H9 (cell line): ENCODE results near the gene FZD10. TPM values are rescaled to one million over a fixed set of nuclear protein-coding genes. Genes with fewer than 3 reads are reported as not detected.

Experiments used
- DNase-seq: peaks from one replicate; pipeline ENCODE4 v3.0.0-alpha.2; 2017
- H2AFZ ChIP-seq: one replicate; pipeline ENCODE4 v1.6.1; 2013; ENCODE audit warnings: mild to moderate bottlenecking, low read length, control low read depth, moderate library complexity
- H2AK5ac ChIP-seq: 2 replicates; pipeline ENCODE4 v1.6.1; 2013; ENCODE audit warnings: low read length, control low read depth, mixed read lengths; ENCODE audit not compliant: insufficient read length
- H2BK120ac ChIP-seq: one replicate; pipeline ENCODE4 v1.6.1; 2013; ENCODE audit warnings: low read depth, mild to moderate bottlenecking, low read length, control low read depth, inconsistent platforms; ENCODE audit not compliant: poor library complexity, severe bottlenecking
- H2BK12ac ChIP-seq: 2 replicates; pipeline ENCODE4 v1.6.1; 2013; ENCODE audit warnings: low read length, control low read depth, mixed read lengths, low read depth; ENCODE audit not compliant: insufficient read length
- H2BK15ac ChIP-seq: 2 replicates; pipeline ENCODE4 v1.6.1; 2013; ENCODE audit warnings: low read depth, low read length, control low read depth
- H2BK20ac ChIP-seq: one replicate; pipeline ENCODE4 v1.6.1; 2013; ENCODE audit warnings: low read depth, mild to moderate bottlenecking, low read length, control low read depth, inconsistent platforms; ENCODE audit not compliant: poor library complexity, severe bottlenecking
- H2BK5ac ChIP-seq: 2 replicates; pipeline ENCODE4 v1.6.1; 2013; ENCODE audit warnings: low read length, control low read depth, mixed read lengths; ENCODE audit not compliant: insufficient read length
- H3K14ac ChIP-seq: 2 replicates; pipeline ENCODE4 v1.6.1; 2013; ENCODE audit warnings: low read length, control low read depth; ENCODE audit not compliant: insufficient read depth
- H3K18ac ChIP-seq: 2 replicates; pipeline ENCODE4 v1.6.1; 2013; ENCODE audit warnings: low read depth, mild to moderate bottlenecking, mixed read lengths, low read length, control low read depth; ENCODE audit not compliant: insufficient read length
- H3K23ac ChIP-seq: 2 replicates; pipeline ENCODE4 v1.6.1; 2013; ENCODE audit warnings: low read length, control low read depth, mixed read lengths, low read depth; ENCODE audit not compliant: insufficient read length
- H3K23me2 ChIP-seq: 2 replicates; pipeline ENCODE4 v1.6.1; 2013; ENCODE audit warnings: low read depth, mild to moderate bottlenecking, mixed read lengths, low read length, control low read depth; ENCODE audit not compliant: insufficient read length, poor library complexity, severe bottlenecking
- H3K27ac ChIP-seq: 2 replicates; pipeline ENCODE4 v1.5.1; 2013; ENCODE audit warnings: low read length, control low read depth, mixed read lengths, low read depth; ENCODE audit not compliant: insufficient read length
- H3K27me3 ChIP-seq: 2 replicates; pipeline ENCODE4 v1.6.1; 2013; ENCODE audit warnings: low read length, control low read depth, inconsistent platforms; ENCODE audit not compliant: insufficient read depth
- H3K4ac ChIP-seq: 2 replicates; pipeline ENCODE4 v1.6.1; 2013; ENCODE audit warnings: low read depth, mild to moderate bottlenecking, control low read depth, inconsistent platforms, low read length, moderate library complexity
- H3K4me1 ChIP-seq: 2 replicates; pipeline ENCODE4 v1.6.1; 2013; ENCODE audit warnings: low read length, control low read depth, inconsistent platforms; ENCODE audit not compliant: insufficient read depth
- H3K4me2 ChIP-seq: 2 replicates; pipeline ENCODE4 v1.6.1; 2013; ENCODE audit warnings: low read length, control low read depth, mixed read lengths; ENCODE audit not compliant: insufficient read length, insufficient read depth
- H3K56ac ChIP-seq: 2 replicates; pipeline ENCODE4 v1.6.1; 2013; ENCODE audit warnings: low read depth, mild to moderate bottlenecking, mixed read lengths, low read length, control low read depth; ENCODE audit not compliant: insufficient read length
- H3K79me1 ChIP-seq: 2 replicates; pipeline ENCODE4 v1.6.1; 2013; ENCODE audit warnings: low read depth, mild to moderate bottlenecking, moderate library complexity, low read length, control low read depth, inconsistent platforms; ENCODE audit not compliant: insufficient read depth, poor library complexity, severe bottlenecking
- H3K79me2 ChIP-seq: 2 replicates; pipeline ENCODE4 v1.6.1; 2013; ENCODE audit warnings: low read length, control low read depth, inconsistent platforms; ENCODE audit not compliant: insufficient read depth
- H3K9ac ChIP-seq: 2 replicates; pipeline ENCODE4 v1.6.1; 2013; ENCODE audit warnings: low read length, control low read depth, mixed read lengths; ENCODE audit not compliant: insufficient read length; ENCODE audit errors: extremely low read depth
- H3K9me3 ChIP-seq: one replicate; pipeline ENCODE4 v1.6.1; 2013; ENCODE audit warnings: low read depth, low read length, inconsistent platforms; ENCODE audit not compliant: control insufficient read depth
- H3T11ph ChIP-seq: one replicate; pipeline ENCODE4 v1.6.1; 2013; ENCODE audit warnings: mild to moderate bottlenecking, low read length, control low read depth, inconsistent platforms
- H4K20me1 ChIP-seq: one replicate; pipeline ENCODE4 v1.6.1; 2013; ENCODE audit not compliant: control insufficient read depth, insufficient read length, insufficient read depth
- H4K5ac ChIP-seq: 2 replicates; pipeline ENCODE4 v1.6.1; 2013; ENCODE audit warnings: low read depth, mild to moderate bottlenecking, mixed read lengths, low read length, control low read depth; ENCODE audit not compliant: insufficient read length
- H4K8ac ChIP-seq: replicated peaks from 2 replicates; pipeline ENCODE4 v1.6.1; 2013; ENCODE audit warnings: low read length, control low read depth, mixed read lengths, low read depth; ENCODE audit not compliant: insufficient read length
- H4K91ac ChIP-seq: 2 replicates; pipeline ENCODE4 v1.6.1; 2013; ENCODE audit warnings: low read depth, mild to moderate bottlenecking, moderate library complexity, mixed read lengths, low read length, control low read depth; ENCODE audit not compliant: insufficient read length
- H3K27ac Mint-ChIP-seq, 3 experiments: 2 replicates in 2 of 3; 3 replicates in 1 of 3; pipeline ENCODE4 v1.8.0; 2020 to 2021; ENCODE audit warnings: mixed read lengths in 3 of 3, mild to moderate bottlenecking in 1 of 3, moderate library complexity in 1 of 3
- H3K27me3 Mint-ChIP-seq: 2 replicates; pipeline ENCODE4 v1.8.0; 2021; ENCODE audit warnings: low read depth, mild to moderate bottlenecking, moderate library complexity, mixed read lengths
- H3K36me3 Mint-ChIP-seq, 3 experiments: 2 replicates in 2 of 3; 3 replicates in 1 of 3; pipeline ENCODE4 v1.8.0; 2020 to 2021; ENCODE audit warnings: low read depth in 3 of 3, mixed read lengths in 3 of 3; ENCODE audit not compliant: insufficient read depth in 1 of 3
- H3K4me1 Mint-ChIP-seq, 2 experiments: 2 replicates each; pipeline ENCODE4 v1.8.0; 2020; ENCODE audit warnings: mixed read lengths in 2 of 2
- H3K4me3 Mint-ChIP-seq, 2 experiments: 2 replicates in 1 of 2; 3 replicates in 1 of 2; pipeline ENCODE4 v1.8.0; 2020 to 2021; ENCODE audit warnings: mild to moderate bottlenecking in 2 of 2, mixed read lengths in 2 of 2, moderate library complexity in 1 of 2
- H3K9me3 Mint-ChIP-seq, 2 experiments: 2 replicates in 1 of 2; 3 replicates in 1 of 2; pipeline ENCODE4 v1.8.0; 2020; ENCODE audit warnings: mild to moderate bottlenecking in 2 of 2, mixed read lengths in 2 of 2, moderate library complexity in 1 of 2
- CTCF ChIP-seq: fragments of 200-600 bp; sonication (generic); conservative IDR thresholded peaks from 3 replicates; pipeline ENCODE4 v1.8.0; 2021; ENCODE audit warnings: antibody characterized with exemption, mild to moderate bottlenecking
- WGBS: extraction: QIAGEN DNeasy Blood & Tissue Kit; methylation state at CpG from one replicate; pipeline ENCODE4 v1.1.7; 2013; ENCODE audit warnings: missing lambda C conversion rate, low lambda C conversion rate, mixed read lengths; ENCODE audit not compliant: insufficient read length; ENCODE audit errors: extremely low coverage; 5-methylcytosine and 5-hydroxymethylcytosine counted together
- total RNA-seq: library from RNA; stranded (reverse); gene quantifications from 2 replicates; pipeline ENCODE4 v1.2.1, GENCODE V29; 2021

Gene FZD10
- total RNA-seq, 1 experiment from 2014 or later, result 1.0 TPM

GRCh38 chr12:130138478-130138877 lies 23.8 kb upstream of the FZD10 start:
- Mint-ChIP-seq H3K4me1 (peaks cover 18 to 19% of the 10 kb centered on the region in 2 experiments), H3K9me3 (peaks cover 2 to 10% of the 10 kb centered on the region in 2 experiments; a peak in 2 of 5 replicates), H3K36me3 (no peaks in the 10 kb centered on the region), H3K27ac (no peak overlapping the region), H3K4me3 (no peak overlapping the region), H3K27me3 (peaks cover 100% of the 10 kb centered on the region)
- no peak overlapping the region for H4K5ac ChIP-seq
- no CpG with 5 or more reads among the region's 20 CpGs for WGBS
- H2BK12ac ChIP-seq, result no peak overlapping the region
- H2BK5ac ChIP-seq, result no peak overlapping the region
- no peak overlapping the region for H3K14ac ChIP-seq
- H4K8ac ChIP-seq, result no peak overlapping the region
- no peaks in the 10 kb centered on the region for H4K20me1 ChIP-seq
- no peak overlapping the region for H2AFZ ChIP-seq
- peaks cover 4% of the 10 kb centered on the region; the same call in 1 of the 2 replicates for H3K27me3 ChIP-seq
- no peak overlapping the region for H3K23ac ChIP-seq
- H3T11ph ChIP-seq, result no peak overlapping the region
- TF ChIP-seq CTCF, result no peak
- H3K56ac ChIP-seq, result no peak overlapping the region
- H2BK20ac ChIP-seq, result no peak overlapping the region
- H3K23me2 ChIP-seq, result no peaks in the 10 kb centered on the region
- H2BK15ac ChIP-seq, result no peak overlapping the region
- no peak overlapping the region for H3K9ac ChIP-seq
- no peak overlapping the region for H4K91ac ChIP-seq
- H3K79me2 ChIP-seq, result no peaks in the 10 kb centered on the region
- no peaks in the 10 kb centered on the region for H3K79me1 ChIP-seq
- no peak overlapping the region for H2BK120ac ChIP-seq
- H3K18ac ChIP-seq, result no peak overlapping the region
- DNase-seq, result no peak
- peaks cover 3% of the 10 kb centered on the region; the same call in 1 of the 2 replicates for H3K4me1 ChIP-seq
- H3K4ac ChIP-seq, result no peak overlapping the region
- H3K4me2 ChIP-seq, result no peak overlapping the region
- H3K27ac ChIP-seq, result no peak overlapping the region
- H3K9me3 ChIP-seq, result no peaks in the 10 kb centered on the region
- no peak overlapping the region for H2AK5ac ChIP-seq
